Measurements from ENCODE around the gene SGSM1. TPM values are rescaled to one million over a fixed set of nuclear protein-coding genes. Genes with fewer than 3 reads are reported as not detected.

Gene SGSM1
- total RNA-seq, 2 donors from 2014 or later, result 1.6 to 3.0 TPM

DNA sequence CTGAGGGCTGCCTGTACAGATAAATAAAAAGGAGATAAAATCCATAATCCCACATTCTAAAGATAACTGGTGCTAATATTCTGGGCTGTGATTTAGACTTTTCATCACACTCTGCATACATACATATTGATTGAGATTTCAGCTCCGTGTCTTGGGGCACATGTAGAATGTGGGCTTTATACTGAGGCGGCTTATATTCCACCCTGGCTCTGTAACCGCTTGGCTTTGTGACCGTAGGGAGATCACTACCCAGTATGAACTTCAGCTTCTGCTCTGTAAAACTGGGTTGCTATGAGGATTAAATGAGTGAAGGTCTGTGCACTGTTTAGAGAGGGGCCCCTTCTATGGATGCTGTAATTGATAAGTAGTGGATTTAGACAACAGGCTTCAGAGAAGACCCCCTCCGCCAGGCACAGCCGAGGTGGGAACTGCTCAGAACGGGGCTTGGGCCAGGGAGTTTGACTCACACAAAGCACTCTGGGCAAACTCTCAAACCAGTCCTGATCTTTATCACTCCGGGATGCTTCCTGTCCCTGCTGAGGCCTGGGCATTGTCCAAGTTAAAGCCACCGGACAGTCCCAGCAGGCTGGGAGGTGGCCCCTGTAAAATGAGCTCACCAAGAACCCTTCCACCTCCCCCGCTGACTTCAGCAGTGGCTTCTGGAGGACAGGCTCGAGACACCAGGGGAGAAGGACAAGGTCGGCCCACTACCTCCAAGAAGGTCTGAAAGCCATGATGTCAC, 163.7 kb downstream of the SGSM1 start:
- Histone ChIP-seq H3K27me3 (ENCODE audit: control insufficient read depth, insufficient read depth, low read length, poor library complexity, severe bottlenecking) (no peaks in the 10 kb centered on the region), H3K36me3 (ENCODE audit: control insufficient read depth, insufficient read depth, low read length) (peaks cover 4% of the 10 kb centered on the region), H3K9me3 (ENCODE audit: control insufficient read depth, low read length) (no peaks in the 10 kb centered on the region), H3K9ac (ENCODE audit: extremely low read depth, low read length, poor library complexity, severe bottlenecking) (no peak overlapping the region), H3K4me3 (ENCODE audit: low read length) (no peak overlapping the region), H3K4me1 (ENCODE audit: control insufficient read depth, insufficient read depth, low read length) (peaks cover 5% of the 10 kb centered on the region), H3K27ac (ENCODE audit: low read depth, low read length) (peak overlapping the region; percentile 45)
- no peak overlapping the region for H3K4me3 Mint-ChIP-seq
- no peaks in the 10 kb centered on the region for H3K9me3 Mint-ChIP-seq
- WGBS, 2 experiments (ENCODE audit: insufficient coverage in 1 of 2, insufficient read length in 1 of 2), result 62 to 75% methylated on average over 5 to 12 of the region's 12 CpGs
- peak overlapping the region; percentile 91 for H3K27ac Mint-ChIP-seq
- H3K4me1 Mint-ChIP-seq, result peaks cover 24% of the 10 kb centered on the region
- no peaks in the 10 kb centered on the region for H3K27me3 Mint-ChIP-seq (ENCODE audit: insufficient read depth)
- DNase-seq, result peak; percentile 70
- TF ChIP-seq, protein P1, sequence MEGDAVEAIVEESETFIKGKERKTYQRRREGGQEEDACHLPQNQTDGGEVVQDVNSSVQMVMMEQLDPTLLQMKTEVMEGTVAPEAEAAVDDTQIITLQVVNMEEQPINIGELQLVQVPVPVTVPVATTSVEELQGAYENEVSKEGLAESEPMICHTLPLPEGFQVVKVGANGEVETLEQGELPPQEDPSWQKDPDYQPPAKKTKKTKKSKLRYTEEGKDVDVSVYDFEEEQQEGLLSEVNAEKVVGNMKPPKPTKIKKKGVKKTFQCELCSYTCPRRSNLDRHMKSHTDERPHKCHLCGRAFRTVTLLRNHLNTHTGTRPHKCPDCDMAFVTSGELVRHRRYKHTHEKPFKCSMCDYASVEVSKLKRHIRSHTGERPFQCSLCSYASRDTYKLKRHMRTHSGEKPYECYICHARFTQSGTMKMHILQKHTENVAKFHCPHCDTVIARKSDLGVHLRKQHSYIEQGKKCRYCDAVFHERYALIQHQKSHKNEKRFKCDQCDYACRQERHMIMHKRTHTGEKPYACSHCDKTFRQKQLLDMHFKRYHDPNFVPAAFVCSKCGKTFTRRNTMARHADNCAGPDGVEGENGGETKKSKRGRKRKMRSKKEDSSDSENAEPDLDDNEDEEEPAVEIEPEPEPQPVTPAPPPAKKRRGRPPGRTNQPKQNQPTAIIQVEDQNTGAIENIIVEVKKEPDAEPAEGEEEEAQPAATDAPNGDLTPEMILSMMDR (conservative IDR thresholded peaks at IDR 0.05), result no peak
- H3K36me3 Mint-ChIP-seq (ENCODE audit: low read depth), result peaks cover 5% of the 10 kb centered on the region

GRCh38 chr22:24972369-24972768, 166.4 kb downstream of the SGSM1 start:
- Mint-ChIP-seq H3K27me3 (ENCODE audit: insufficient read depth) (no peaks in the 10 kb centered on the region), H3K36me3 (ENCODE audit: low read depth) (peaks cover 1% of the 10 kb centered on the region), H3K9me3 (no peaks in the 10 kb centered on the region), H3K27ac (no peak overlapping the region), H3K4me3 (no peak overlapping the region), H3K4me1 (peaks cover 27% of the 10 kb centered on the region)
- H3K27me3 ChIP-seq (ENCODE audit: control insufficient read depth, insufficient read depth, low read length, poor library complexity, severe bottlenecking), result no peaks in the 10 kb centered on the region
- DNase-seq, result no peak
- H3K4me1 ChIP-seq (ENCODE audit: control insufficient read depth, insufficient read depth, low read length), result peaks cover under 1% of the 10 kb centered on the region
- no peak overlapping the region for H3K4me3 ChIP-seq (ENCODE audit: low read length)
- H3K9ac ChIP-seq (ENCODE audit: extremely low read depth, low read length, poor library complexity, severe bottlenecking), result no peak overlapping the region
- no peaks in the 10 kb centered on the region for H3K9me3 ChIP-seq (ENCODE audit: control insufficient read depth, low read length)
- no peak overlapping the region for H3K27ac ChIP-seq (ENCODE audit: low read depth, low read length)
- TF ChIP-seq, protein P1 (conservative IDR thresholded peaks at IDR 0.05), result no peak
- H3K36me3 ChIP-seq (ENCODE audit: control insufficient read depth, insufficient read depth, low read length), result peaks cover 4% of the 10 kb centered on the region
- 92 to 98% methylated on average over 2 of the region's 2 CpGs for WGBS, 2 experiments (ENCODE audit: insufficient coverage in 1 of 2, insufficient read length in 1 of 2)

- H3K9me3 ChIP-seq (ENCODE audit: control insufficient read depth, low read length), result no peaks in the 10 kb centered on the region
- no peaks in the 10 kb centered on the region for H3K36me3 Mint-ChIP-seq (ENCODE audit: low read depth)
- DNase-seq, result no peak
- H3K36me3 ChIP-seq (ENCODE audit: control insufficient read depth, insufficient read depth, low read length), result no peaks in the 10 kb centered on the region
- peaks cover 5% of the 10 kb centered on the region for H3K4me1 ChIP-seq (ENCODE audit: control insufficient read depth, insufficient read depth, low read length)
- no peaks in the 10 kb centered on the region for H3K27me3 Mint-ChIP-seq (ENCODE audit: insufficient read depth)
- WGBS, 2 experiments (ENCODE audit: insufficient coverage in 1 of 2, insufficient read length in 1 of 2), result 92 to 96% methylated on average over 4 to 6 of the region's 6 CpGs
- no peak overlapping the region for H3K4me3 Mint-ChIP-seq
- H3K9me3 Mint-ChIP-seq, result no peaks in the 10 kb centered on the region
- H3K9ac ChIP-seq (ENCODE audit: extremely low read depth, low read length, poor library complexity, severe bottlenecking), result no peak overlapping the region
- H3K27ac Mint-ChIP-seq, result no peak overlapping the region
- H3K27ac ChIP-seq (ENCODE audit: low read depth, low read length), result no peak overlapping the region
- H3K27me3 ChIP-seq (ENCODE audit: control insufficient read depth, insufficient read depth, low read length, poor library complexity, severe bottlenecking), result no peaks in the 10 kb centered on the region
- peaks cover 33% of the 10 kb centered on the region for H3K4me1 Mint-ChIP-seq
- no peak overlapping the region for H3K4me3 ChIP-seq (ENCODE audit: low read length)
- TF ChIP-seq, protein P1 (conservative IDR thresholded peaks at IDR 0.05), result no peak
Measured at GRCh38 chr22:24973872-24974271, 167.9 kb downstream of the SGSM1 start.

Measured in endodermal cell (in vitro differentiated cells).